Natural killer cell (primary cell): ENCODE data around the gene PRKAG2. TPM values are rescaled to one million over a fixed set of nuclear protein-coding genes. Genes with fewer than 3 reads are reported as not detected.

Experiments
- ATAC-seq, 3 donors: fragments of 150-1000 bp in 2 of 3; fragments of 200-7000 bp in 1 of 3; cut with Tn5 transposase; 1 replicate in 1 of 3; 2 replicates in 2 of 3; pipeline ENCODE4 v1.10.0; 2021; ENCODE audit warnings: mild to moderate bottlenecking in 2 of 3, moderate library complexity in 2 of 3
- DNase-seq, 2 donors: peaks; one replicate each; pipeline versions ENCODE4 v3.0.0 to v3.0.0-alpha.2; 2013 to 2021; ENCODE audit warnings: mixed read lengths in 1 of 2
- H3K27ac ChIP-seq: one replicate; pipeline ENCODE4 v1.5.1; 2013; ENCODE audit warnings: mild to moderate bottlenecking, low read length
- H3K27me3 ChIP-seq: one replicate; pipeline ENCODE4 v1.6.1; 2013; ENCODE audit warnings: low read length; ENCODE audit not compliant: control insufficient read depth, insufficient read depth
- H3K36me3 ChIP-seq: one replicate; pipeline ENCODE4 v1.6.1; 2013; ENCODE audit warnings: low read length; ENCODE audit not compliant: control insufficient read depth, insufficient read depth
- H3K4me1 ChIP-seq: one replicate; pipeline ENCODE4 v1.6.1; 2013; ENCODE audit warnings: low read length; ENCODE audit not compliant: control insufficient read depth, insufficient read depth
- H3K4me3 ChIP-seq: one replicate; pipeline ENCODE4 v1.5.1; 2013; ENCODE audit warnings: low read length
- H3K9me3 ChIP-seq: one replicate; pipeline ENCODE4 v1.6.1; 2013; ENCODE audit warnings: low read length; ENCODE audit not compliant: control insufficient read depth, insufficient read depth
- H3K27ac Mint-ChIP-seq, 2 donors: one replicate each; pipeline ENCODE4 v1.8.0; 2022; ENCODE audit warnings: mild to moderate bottlenecking in 2 of 2, mixed read lengths in 2 of 2, moderate library complexity in 1 of 2
- H3K27me3 Mint-ChIP-seq, 2 donors: one replicate each; pipeline ENCODE4 v1.8.0; 2022; ENCODE audit warnings: low read depth in 2 of 2, mixed read lengths in 2 of 2
- H3K36me3 Mint-ChIP-seq: one replicate; pipeline ENCODE4 v1.8.0; 2022; ENCODE audit warnings: mixed read lengths
- H3K4me1 Mint-ChIP-seq, 2 donors: one replicate each; pipeline ENCODE4 v1.8.0; 2022; ENCODE audit warnings: mixed read lengths in 2 of 2
- H3K4me3 Mint-ChIP-seq: one replicate; pipeline ENCODE4 v1.8.0; 2022; ENCODE audit warnings: mild to moderate bottlenecking, moderate library complexity, mixed read lengths
- H3K9me3 Mint-ChIP-seq, 2 donors: one replicate each; pipeline ENCODE4 v1.8.0; 2022; ENCODE audit warnings: mixed read lengths in 2 of 2
- CTCF ChIP-seq: fragments of 200-600 bp; IDR thresholded peaks from one replicate; pipeline ENCODE4 v1.8.0; 2022; ENCODE audit warnings: antibody characterized with exemption
- WGBS: methylation state at CpG from one replicate; pipeline ENCODE4 v1.1.7; 2013; ENCODE audit warnings: missing lambda C conversion rate; ENCODE audit not compliant: insufficient coverage; 5-methylcytosine and 5-hydroxymethylcytosine counted together
- intact Hi-C: fragments of 100-400 bp; cut with micrococcal nuclease; formaldehyde crosslinking; loops from one replicate; pipeline ENCODE4 v1.14.2; 2022
- total RNA-seq, 4 donors: library from RNA; stranded (reverse); fragments of 120-200 nt in 1 of 4; gene quantifications; one replicate each; pipeline versions ENCODE4 v1.2.3 to v1.2.4, GENCODE V29; 2013 to 2022

The PRKAG2 gene
- total RNA-seq, 3 donors from 2014 or later (not counting 1 experiment from before 2014, with no cell fraction given): 42.6 to 66.5 (median 64.4) TPM

- Histone ChIP-seq H3K36me3 (peaks cover 6% of the 10 kb centered on the region), H3K27ac (no peak overlapping the region), H3K9me3 (no peaks in the 10 kb centered on the region), H3K4me3 (no peak overlapping the region), H3K27me3 (no peaks in the 10 kb centered on the region), H3K4me1 (peaks cover 10% of the 10 kb centered on the region)
- TF ChIP-seq CTCF: no peak
- Mint-ChIP-seq H3K9me3 (no peaks in the 10 kb centered on the region), H3K4me3 (no peak overlapping the region), H3K27me3 (no peaks in the 10 kb centered on the region), H3K27ac (no peak overlapping the region), H3K4me1 (peaks cover 5 to 23% of the 10 kb centered on the region in 2 donors), H3K36me3 (no peaks in the 10 kb centered on the region)
- no peak for DNase-seq
- no peak for ATAC-seq
- intact Hi-C loops: no loop called here
- 97% methylated on average over 4 of the region's 6 CpGs for WGBS
Observed at GRCh38 chr7:151779255-151779654, 97.7 kb downstream of the PRKAG2 start.

DNA sequence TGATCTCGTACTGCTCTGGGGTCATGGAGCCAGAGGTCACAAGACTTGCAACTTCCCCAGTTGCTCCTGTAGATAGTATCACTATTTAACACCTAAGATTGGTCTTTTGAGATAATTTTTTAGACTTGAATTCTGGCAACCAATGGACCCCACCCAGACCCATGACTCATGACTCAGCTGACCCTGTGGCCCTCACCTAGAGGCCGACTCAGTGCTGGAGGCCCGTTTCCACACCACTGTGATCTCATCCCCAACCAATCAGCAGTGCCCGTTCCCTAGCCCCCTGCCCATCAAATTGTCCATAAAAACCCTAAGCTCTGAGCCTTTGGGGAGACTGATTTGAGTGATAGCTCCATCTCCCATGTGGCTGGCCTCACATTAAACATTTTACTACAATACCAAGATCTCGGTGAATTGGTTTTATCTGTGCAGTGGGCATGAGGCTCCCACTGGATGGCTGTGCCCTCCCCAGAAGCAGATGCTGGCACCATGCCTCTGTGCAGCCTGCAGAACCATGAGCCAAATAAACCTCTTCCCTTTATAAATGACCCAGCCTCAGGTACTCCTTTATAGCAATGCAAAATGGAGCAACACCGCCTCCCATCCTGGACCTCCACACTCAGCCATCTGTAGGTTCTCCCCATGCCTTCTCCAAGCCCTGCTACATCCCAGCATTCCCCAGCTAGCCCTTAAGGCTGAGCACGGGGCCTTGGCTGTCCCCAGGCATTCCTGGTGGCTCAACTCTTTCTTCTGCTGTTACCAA is 98.8 kb downstream of the PRKAG2 start:
- TF ChIP-seq CTCF: no peak
- no peaks in the 10 kb centered on the region for H3K9me3 ChIP-seq
- H3K27me3 Mint-ChIP-seq: no peaks in the 10 kb centered on the region
- peaks cover 5 to 21% of the 10 kb centered on the region in 2 donors for H3K4me1 Mint-ChIP-seq
- H3K9me3 Mint-ChIP-seq: no peaks in the 10 kb centered on the region
- H3K4me3 ChIP-seq: no peak overlapping the region
- ATAC-seq: no peak
- DNase-seq: no peak
- no peaks in the 10 kb centered on the region for H3K36me3 Mint-ChIP-seq
- H3K4me3 Mint-ChIP-seq: no peak overlapping the region
- H3K27ac ChIP-seq: no peak overlapping the region
- H3K4me1 ChIP-seq: peaks cover 7% of the 10 kb centered on the region
- intact Hi-C loops: no loop called here
- WGBS: 91% methylated on average over 7 of the region's 7 CpGs
- H3K36me3 ChIP-seq: peaks cover 6% of the 10 kb centered on the region
- H3K27me3 ChIP-seq: no peaks in the 10 kb centered on the region
- H3K27ac Mint-ChIP-seq: peak overlapping the region in 1 of 2 donors; percentile 72

GRCh38 chr7:151777495-151777880 is 99.4 kb downstream of the PRKAG2 start:
- Histone ChIP-seq H3K27me3 (no peaks in the 10 kb centered on the region), H3K27ac (no peak overlapping the region), H3K4me1 (peaks cover 1% of the 10 kb centered on the region), H3K9me3 (no peaks in the 10 kb centered on the region), H3K4me3 (no peak overlapping the region), H3K36me3 (peaks cover 6% of the 10 kb centered on the region)
- Mint-ChIP-seq H3K9me3 (no peaks in the 10 kb centered on the region), H3K27ac (peak overlapping the region in 1 of 2 donors; percentile 72), H3K4me3 (no peak overlapping the region), H3K36me3 (no peaks in the 10 kb centered on the region), H3K4me1 (peaks cover 5 to 16% of the 10 kb centered on the region in 2 donors), H3K27me3 (no peaks in the 10 kb centered on the region)
- intact Hi-C loops: no loop called here
- TF ChIP-seq CTCF: no peak
- WGBS: 94% methylated on average over 5 of the region's 5 CpGs
- DNase-seq: no peak
- no peak for ATAC-seq
